ENCODE measurements around the gene FGFR1OP2.
A peak's percentile ranks its signal among the peaks of the same experiment; 100 is the strongest.
"Not testable (repeated sequence)": the region's sequence is repeated elsewhere in the genome, so short reads cannot be mapped to it uniquely, and the experiment has no call there.

FGFR1OP2 gene

GRCh38 chr12:26937863-26938700 lies at the start of gene FGFR1OP2, which contains the start of gene INTS13:
FGFR1OP2 (plus strand) TSS chr12:26938470; CDS start chr12:26954159, 15,689 bp downstream.
INTS13 (minus strand) TSS chr12:26937981; CDS start chr12:26936803, 1,178 bp downstream.
- peak; percentile 85 to 97 for DNase-seq (ENCODE audit: low read depth in 1 of 2, low spot score in 1 of 2)

- DNase-seq (ENCODE audit: low read depth in 1 of 2, low spot score in 1 of 2): no peak
These were observed 47.5 kb upstream of the FGFR1OP2 start for GRCh38 chr12:26890784-26891183.

DNA sequence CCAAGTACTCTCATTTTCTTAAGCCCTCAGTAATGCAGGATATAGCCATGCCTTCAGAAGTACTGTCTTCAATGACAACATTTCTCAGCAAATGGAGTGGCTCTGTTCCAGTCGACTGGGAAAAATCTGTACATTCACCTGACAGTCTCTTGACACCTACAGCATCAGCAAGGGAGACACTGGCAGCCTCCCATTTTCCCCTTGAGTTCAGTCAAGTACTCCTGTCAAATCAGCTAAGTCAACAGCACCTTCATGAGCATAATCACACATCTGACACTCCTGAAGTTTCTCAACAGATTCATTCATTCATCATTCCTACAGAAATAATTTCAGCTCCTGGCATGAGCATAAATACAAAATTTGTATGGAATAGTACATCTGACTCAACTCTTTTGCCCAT lies 46.6 kb upstream of the FGFR1OP2 start:
- no peak for DNase-seq (ENCODE audit: low read depth in 1 of 2, low spot score in 1 of 2)

GRCh38 chr12:26895672-26896071 lies 42.6 kb upstream of the FGFR1OP2 start:
- no peak for DNase-seq (ENCODE audit: low read depth in 1 of 2, low spot score in 1 of 2)

- no peak for DNase-seq (ENCODE audit: low read depth in 1 of 2, low spot score in 1 of 2)
These were observed 41.4 kb upstream of the FGFR1OP2 start for GRCh38 chr12:26896913-26897312.

DNA sequence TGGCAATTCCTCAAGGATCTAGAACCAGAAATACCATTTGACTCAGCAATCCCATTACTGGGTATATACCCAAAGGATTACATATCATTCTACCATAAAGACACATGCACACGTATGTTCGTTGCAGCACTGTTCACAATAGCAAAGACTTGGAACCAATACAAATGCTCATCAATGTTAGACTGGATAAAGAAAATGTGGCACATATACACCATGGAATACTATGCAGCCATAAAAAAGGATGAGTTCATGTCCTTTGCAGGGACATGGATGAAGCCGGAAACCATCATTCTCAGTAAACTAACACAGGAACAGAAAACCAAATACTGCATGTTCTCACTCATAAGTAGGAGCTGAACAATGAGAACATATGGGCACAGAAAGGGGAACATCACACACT lies 34.9 kb upstream of the FGFR1OP2 start:
- not testable (repeated sequence) for DNase-seq (ENCODE audit: low read depth in 1 of 2, low spot score in 1 of 2)

DNA sequence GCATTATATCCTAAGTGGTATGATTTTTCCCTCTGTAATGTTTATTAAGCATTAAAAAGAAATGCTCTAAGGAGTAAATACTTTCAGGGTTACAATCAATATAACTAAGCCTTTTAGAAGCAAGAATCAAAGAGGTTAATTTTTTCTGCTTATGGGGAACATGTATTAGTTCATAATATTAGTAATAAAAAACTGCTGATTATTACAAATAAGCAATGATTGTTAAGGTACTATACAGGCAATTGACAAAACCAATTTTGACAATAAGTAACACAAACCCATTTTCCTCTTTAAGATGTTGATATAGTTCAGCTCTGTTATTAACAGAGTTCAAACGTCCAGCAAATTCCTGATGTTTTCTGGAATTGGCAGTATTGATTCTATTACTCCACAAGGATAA lies 32.2 kb upstream of the FGFR1OP2 start:
- no peak for DNase-seq (ENCODE audit: low read depth in 1 of 2, low spot score in 1 of 2)

- no peak for DNase-seq (ENCODE audit: low read depth in 1 of 2, low spot score in 1 of 2)
These were observed 31.6 kb upstream of the FGFR1OP2 start for GRCh38 chr12:26906704-26907103.

- no peak for DNase-seq (ENCODE audit: low read depth in 1 of 2, low spot score in 1 of 2)
These were observed 19.7 kb upstream of the FGFR1OP2 start for GRCh38 chr12:26918321-26919215.

DNA sequence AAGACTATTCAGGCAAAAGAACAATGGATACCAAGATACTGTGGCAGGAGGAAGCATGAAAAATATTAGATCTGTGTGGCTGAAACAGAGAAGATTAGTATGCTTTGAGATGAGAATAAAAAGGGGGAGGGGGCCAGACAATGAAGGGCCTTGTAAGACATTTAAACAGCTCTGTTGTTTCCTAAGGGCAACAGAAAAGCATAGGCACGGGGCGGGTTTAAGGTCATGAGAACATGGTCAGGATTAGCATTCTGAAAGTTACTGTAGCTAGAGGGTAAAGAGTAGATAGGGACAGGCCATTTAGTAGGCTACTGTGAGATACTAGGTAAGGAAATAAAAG lies 19.1 kb upstream of the FGFR1OP2 start:
- no peak for DNase-seq (ENCODE audit: low read depth in 1 of 2, low spot score in 1 of 2)

DNA sequence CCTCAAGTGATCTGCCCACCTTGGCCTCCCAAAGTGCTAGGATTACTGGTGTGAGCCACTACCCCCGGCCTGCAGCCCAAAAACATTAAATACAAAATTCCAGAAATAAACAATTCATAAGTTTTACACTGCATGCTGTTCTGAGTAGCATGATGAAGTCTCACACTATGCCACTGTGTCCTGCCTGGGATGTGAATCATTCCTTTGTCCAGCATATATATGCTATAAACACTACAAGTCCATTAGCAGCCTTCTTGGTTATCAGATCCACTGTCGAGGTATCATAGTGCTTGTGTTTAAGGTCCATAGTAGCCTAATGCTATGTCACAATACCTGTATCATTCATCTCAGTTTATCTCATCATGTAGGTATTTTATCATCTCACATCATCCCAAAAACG lies 16.4 kb upstream of the FGFR1OP2 start:
- no peak for DNase-seq (ENCODE audit: low read depth in 1 of 2, low spot score in 1 of 2)

GRCh38 chr12:26928661-26929060 lies 9.6 kb upstream of the FGFR1OP2 start:
- no peak for DNase-seq (ENCODE audit: low read depth in 1 of 2, low spot score in 1 of 2)

GRCh38 chr12:26929590-26929989 lies 8.7 kb upstream of the FGFR1OP2 start:
- DNase-seq (ENCODE audit: low read depth in 1 of 2, low spot score in 1 of 2): no peak

DNA sequence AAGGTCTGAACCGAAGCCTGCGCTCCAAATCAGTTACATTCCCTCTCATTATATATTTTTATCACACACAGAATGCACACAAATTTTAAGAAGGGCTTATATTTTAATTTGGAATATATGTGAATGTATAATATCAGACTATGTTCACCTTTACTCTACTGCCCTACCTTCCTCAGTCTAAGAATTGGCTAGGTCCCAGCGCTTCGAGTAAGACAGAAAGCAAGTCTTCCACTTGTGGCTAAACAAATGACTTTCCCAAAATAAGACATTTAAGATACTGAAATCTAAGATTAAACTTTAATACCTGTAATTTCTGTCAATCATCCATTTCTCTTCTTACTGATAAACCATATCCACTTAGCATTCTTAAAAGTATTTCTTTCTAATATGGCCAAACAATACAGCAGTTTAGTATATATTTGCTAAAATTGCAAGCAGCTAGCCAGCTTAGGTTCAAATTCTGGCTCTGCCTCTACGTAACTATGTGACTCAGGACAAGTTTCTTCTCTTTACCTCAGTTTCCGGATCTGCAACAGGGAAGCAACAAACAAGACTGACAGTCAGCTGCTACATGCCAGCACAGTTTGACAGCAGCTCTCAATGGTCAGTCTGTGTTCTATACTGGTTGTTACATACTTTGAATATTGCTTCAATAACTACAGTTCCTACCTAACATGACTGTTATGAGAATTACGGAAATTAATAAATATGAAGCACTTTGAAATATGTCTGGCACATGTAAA lies 2.5 kb upstream of the FGFR1OP2 start:
- no peak for DNase-seq (ENCODE audit: low read depth in 1 of 2, low spot score in 1 of 2)

DNA sequence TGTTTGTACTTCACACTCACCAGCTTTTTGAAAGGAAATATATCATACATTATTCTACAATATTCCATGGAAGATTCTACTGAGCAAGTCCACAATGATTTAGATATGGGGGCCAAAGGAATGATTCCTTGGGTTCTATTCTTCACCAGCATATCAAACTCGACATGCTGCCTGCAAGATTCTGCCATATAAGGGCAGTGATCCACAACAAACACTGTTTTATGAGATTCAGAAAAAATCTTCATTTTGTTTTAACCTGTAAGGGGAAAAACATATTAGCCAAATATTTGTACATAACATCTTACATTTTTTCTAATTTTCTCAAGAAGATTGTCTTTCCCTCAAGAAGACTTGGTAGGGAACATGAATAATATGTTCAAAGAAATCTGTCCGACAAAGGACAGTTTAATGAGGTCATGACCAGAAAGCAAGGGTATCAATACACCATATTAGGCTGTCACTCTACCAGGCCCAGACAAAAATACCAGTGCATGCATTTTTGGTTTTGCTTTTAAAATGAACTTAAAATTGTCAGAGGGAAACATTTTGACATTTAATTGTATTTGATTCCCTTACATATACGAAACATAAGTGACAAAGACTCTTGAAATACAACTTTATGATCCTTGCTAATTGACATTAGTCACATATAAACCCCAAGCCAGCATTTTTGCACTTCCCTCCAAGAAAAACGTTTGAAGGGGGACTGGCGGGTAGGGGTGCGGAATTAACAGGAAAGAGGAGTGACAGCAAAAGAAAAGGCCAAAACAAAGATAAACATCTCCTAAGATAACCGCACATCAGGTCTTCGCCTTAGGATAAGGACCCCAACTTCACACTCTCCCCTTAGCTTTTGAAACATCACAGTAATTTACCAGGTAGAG lies 1.5 kb upstream of the FGFR1OP2 start:
- no peak for DNase-seq (ENCODE audit: low read depth in 1 of 2, low spot score in 1 of 2)

- DNase-seq (ENCODE audit: low read depth in 1 of 2, low spot score in 1 of 2): no peak
These were observed 817 bp upstream of the FGFR1OP2 start for GRCh38 chr12:26937443-26937862.

DNA sequence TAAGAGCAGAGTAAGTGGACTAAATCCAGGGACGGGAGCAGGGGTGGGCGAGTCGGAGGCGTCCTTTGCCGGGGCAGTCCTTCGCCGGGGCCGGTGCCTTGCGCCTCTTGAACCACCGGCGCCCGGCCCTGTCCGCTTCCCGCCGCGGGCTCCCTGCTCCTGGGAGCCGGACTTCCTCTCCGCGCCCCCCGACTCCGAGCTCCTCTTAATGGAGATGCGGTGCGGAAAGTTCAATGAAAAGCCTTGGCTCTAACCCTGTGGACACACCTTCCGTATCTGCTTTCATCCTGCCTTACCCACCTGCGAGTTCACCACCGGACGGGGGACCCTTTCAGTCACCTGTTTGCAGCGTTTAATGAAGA lies 412 bp downstream of the FGFR1OP2 start:
- no peak for DNase-seq (ENCODE audit: low read depth in 1 of 2, low spot score in 1 of 2)

- DNase-seq (ENCODE audit: low read depth in 1 of 2, low spot score in 1 of 2): no peak
These were observed 1.0 kb downstream of the FGFR1OP2 start for GRCh38 chr12:26939192-26939832.

DNA sequence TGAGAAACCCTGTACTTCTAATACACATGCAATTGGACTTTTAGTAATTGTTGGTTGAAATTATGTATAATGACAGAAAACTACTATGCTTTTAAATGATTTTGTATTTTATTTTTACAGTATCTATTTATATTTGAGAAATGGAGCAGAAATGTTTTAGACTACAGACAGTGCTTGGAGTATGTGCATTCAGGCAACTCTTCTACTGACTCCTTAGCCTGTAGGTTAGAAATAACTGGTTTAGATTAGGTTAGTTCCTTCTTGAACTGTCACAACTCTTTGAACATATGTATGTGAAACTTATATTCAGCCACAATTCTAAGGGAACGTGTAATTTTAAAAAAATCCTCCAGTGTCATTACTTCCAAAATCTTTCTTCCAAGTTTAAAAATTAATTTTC lies 1.7 kb downstream of the FGFR1OP2 start:
- no peak for DNase-seq (ENCODE audit: low read depth in 1 of 2, low spot score in 1 of 2)

All from activated CD4-positive, alpha-beta T cell treated with anti-CD3 and anti-CD28 coated beads, Interleukin-2, amount 50 U/mL, for 24 hours (primary cell).